Measurements from ENCODE around the gene SLX9.
"Not testable (repeated sequence)": the region's sequence is repeated elsewhere in the genome, so short reads cannot be mapped to it uniquely, and the experiment has no call there.

SLX9 gene

GRCh38 chr21:44965251-44966022 is 25.6 kb downstream of the SLX9 start:
- DNase-seq = no peak

- no peak for DNase-seq
Observed at GRCh38 chr21:44966135-44967081, 26.6 kb downstream of the SLX9 start.

- DNase-seq = no peak
Observed at GRCh38 chr21:44967082-44968047, 27.5 kb downstream of the SLX9 start.

GRCh38 chr21:44969066-44969670 is 29.3 kb downstream of the SLX9 start:
- no peak for DNase-seq

GRCh38 chr21:44969931-44970755 is 30.3 kb downstream of the SLX9 start:
- DNase-seq = no peak

GRCh38 chr21:44970766-44971671 is 31.2 kb downstream of the SLX9 start:
- no peak for DNase-seq

GRCh38 chr21:44971672-44971995 is 31.8 kb downstream of the SLX9 start:
- DNase-seq = no peak

GRCh38 chr21:44972301-44972814 is 32.5 kb downstream of the SLX9 start:
- DNase-seq = no peak

- DNase-seq = no peak
Observed at GRCh38 chr21:44972821-44973220, 33.0 kb downstream of the SLX9 start.

GRCh38 chr21:44973598-44973997 is 33.8 kb downstream of the SLX9 start:
- no peak for DNase-seq

- DNase-seq = no peak
Observed at GRCh38 chr21:44974676-44975075, 34.8 kb downstream of the SLX9 start.

- DNase-seq = no peak
Observed at GRCh38 chr21:44975720-44976555, 36.1 kb downstream of the SLX9 start.

GRCh38 chr21:44976556-44977393 is 36.9 kb downstream of the SLX9 start:
- not testable (repeated sequence) for DNase-seq

- no peak for DNase-seq
Observed at GRCh38 chr21:44977616-44978340, 37.9 kb downstream of the SLX9 start.

GRCh38 chr21:44979687-44980561 is 40.1 kb downstream of the SLX9 start:
- DNase-seq = no peak
